ENCODE measurements around the gene ACSS3. TPM values are rescaled to one million over a fixed set of nuclear protein-coding genes. Genes with fewer than 3 reads are reported as not detected.
A peak's percentile ranks its signal among the peaks of the same experiment; 100 is the strongest.

Gene ACSS3
- total RNA-seq, 1 experiment from 2014 or later = 12.4 TPM

DNA sequence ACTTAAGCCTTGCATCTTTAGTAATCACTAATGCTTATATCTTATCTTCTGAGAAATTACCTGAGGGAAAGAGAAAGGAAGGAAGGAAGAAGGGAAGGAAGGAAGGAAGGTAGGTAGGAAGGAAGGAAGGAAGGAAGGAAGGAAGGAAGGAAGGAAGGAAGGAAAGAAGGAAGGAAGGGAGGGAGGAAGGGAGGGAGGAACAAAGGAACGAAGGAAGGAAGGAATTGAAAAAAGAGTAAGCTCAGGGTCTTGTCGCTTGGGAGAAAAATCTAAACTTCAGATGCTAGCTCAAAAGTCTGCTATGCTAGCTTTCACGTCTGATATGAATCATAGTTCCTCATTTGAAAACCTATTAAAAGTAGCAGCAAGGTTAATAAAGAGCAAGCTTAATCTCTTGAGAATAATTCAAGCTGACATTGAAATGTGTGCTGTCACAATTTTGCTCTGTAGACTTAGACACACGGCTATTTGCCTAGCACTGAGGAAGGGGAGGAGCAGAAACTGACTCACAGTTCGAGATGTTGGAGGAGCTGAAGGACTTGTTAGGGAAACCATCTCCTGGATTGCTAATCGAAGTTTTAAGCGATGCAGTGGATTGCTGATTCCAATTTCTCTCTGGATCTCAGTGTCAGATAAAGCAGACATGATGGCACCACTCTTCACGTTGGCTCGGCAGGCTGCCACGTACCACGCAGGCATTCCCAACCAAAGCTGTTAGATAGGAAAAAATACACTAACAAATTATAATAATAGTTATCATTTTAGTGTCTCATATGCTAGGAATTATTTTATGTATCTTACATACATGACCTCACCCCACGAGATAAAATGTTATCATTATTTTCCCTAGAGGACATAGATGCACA lies 216.7 kb downstream of the ACSS3 start:
- no peak for DNase-seq (ENCODE audit: low spot score)

DNA sequence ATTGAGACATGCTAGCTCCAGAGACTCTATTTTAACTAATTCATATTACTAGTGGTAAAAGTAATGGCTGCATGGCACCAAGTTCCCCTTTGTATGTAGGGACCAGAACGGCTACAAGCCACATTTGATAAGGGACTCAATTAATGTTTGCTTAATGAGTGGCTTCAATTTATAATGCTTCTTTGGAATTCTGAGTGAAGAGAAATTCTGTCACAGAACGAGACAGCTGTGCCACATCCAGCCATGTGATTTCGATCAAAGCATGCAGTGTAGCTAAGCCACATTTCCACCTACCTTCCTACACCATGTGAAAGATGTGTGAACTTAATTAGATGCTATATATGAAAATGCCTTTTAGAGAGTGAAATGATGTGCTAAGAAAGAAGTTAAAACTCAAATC lies 217.4 kb downstream of the ACSS3 start:
- no peak for DNase-seq (ENCODE audit: low spot score)

DNA sequence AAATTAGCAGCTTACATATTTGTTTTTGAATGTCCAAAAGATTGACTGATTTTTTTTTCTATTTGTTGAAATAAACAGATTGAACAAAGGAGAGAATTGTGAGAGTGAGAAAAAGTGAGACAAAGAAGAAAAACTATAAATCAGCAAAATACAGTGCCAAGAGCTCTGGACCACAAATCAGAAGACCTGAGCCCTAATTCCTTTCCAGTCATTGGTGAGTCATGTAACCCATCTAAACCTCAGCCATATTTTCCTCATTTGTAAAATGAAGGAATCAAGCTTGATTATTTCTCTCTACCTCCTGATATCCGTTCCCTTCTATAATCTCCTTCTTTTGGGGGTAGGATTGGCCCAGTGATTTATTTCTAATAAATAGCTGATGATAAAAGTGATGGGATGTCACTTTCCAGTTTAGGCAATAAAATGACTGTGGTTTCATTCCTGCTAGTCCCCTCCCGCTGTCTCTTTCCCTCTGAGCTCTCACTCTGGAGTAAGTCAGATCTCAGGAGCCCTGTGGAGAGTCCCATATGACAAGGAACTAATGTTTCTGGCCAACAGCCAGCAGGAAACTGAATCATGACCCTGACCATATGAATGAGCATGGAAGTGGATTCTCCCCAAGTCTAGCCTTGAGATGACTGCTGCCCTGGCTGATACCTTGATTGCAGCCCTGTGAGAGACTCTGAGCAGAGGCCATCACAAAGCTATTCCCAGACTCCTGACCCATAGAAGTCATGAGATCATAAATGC lies 218.9 kb downstream of the ACSS3 start:
- DNase-seq (ENCODE audit: low spot score) = peak; percentile 67

DNA sequence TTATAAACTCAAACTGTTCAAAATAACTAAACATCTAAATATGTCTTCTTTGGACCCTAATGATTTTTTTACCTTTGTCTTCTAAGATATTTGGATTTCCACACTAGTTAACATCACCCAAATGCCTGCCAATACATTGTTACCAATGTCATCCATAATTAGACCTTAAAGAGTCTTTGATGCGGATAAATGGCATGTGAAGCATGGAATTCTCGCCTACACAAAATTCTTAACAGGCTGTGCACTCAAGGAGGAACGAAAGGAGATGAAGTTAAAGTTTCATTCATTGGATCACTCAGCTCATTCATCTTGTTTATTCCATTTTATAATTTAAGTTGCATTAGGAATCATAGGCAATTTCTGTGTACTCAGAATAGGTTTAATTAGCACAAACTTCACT lies 219.7 kb downstream of the ACSS3 start:
- DNase-seq (ENCODE audit: low spot score) = no peak

DNA sequence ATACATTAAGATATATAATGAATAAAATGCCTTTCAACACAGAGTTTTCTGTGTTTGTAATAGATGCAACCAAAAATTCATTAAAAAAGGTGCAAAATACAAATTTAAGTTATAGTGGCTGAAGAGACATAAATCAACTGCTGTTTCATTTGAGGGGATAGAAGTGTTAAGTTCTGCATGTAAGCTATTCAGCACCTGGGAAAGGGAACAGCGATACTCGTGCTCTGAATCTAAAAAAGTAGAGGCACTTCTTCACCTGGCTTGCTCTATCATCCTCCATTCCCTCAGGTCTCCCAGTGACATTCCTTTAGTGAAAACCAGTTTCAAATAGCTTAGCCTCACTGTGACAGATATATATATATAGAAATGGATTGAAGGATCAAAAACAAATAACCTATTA lies 222.6 kb downstream of the ACSS3 start:
- no peak for DNase-seq (ENCODE audit: low spot score)

DNA sequence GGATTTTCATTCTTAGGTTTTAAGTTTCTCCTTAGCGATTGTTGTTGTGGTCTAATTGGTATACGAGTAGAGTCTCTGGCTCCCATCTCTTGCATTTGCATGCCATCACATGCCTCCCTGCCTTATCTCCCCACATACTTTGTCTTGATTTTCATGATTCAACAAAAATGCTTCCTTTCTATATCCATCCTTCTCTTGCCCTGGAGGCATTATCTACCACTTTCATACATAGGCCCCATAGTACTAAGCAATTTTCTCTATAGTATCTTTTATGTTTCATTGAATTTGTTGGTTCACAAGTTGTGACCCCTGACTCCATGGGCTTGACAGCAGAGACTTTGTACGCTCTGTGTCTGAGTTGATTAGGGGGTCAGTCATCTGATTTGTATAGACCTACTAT lies 226.1 kb downstream of the ACSS3 start:
- no peak for DNase-seq (ENCODE audit: low spot score)

Other genes starting within 250 kb of the ACSS3 start
- 1.2 and 3.9 TPM in 2 replicates for gene LIN7A, start 140.1 kb upstream of the ACSS3 start, total RNA-seq (2014; rRNA removed; shearing (Covaris generic))